Smooth muscle cell (in vitro differentiated cells): ENCODE results near the gene ST6GALNAC4. TPM values are rescaled to one million over a fixed set of nuclear protein-coding genes. Genes with fewer than 3 reads are reported as not detected.

Experiments
- DNase-seq: peaks from one replicate; lab custom pipeline; 2025; ENCODE audit not compliant: unreplicated experiment; lab: John Stamatoyannopoulos, UW
- H2AFZ ChIP-seq: fragments of 200-600 bp; sonication (generic); 2 replicates; pipeline ENCODE4 v1.6.0; 2016; ENCODE audit warnings: antibody characterized with exemption, low read depth, mild to moderate bottlenecking
- H3F3A ChIP-seq: fragments of 200-600 bp; sonication (generic); 2 replicates; pipeline ENCODE4 v1.6.0; 2017; ENCODE audit warnings: antibody characterized with exemption, low read depth
- H3K27ac ChIP-seq: fragments of 200-600 bp; sonication (generic); 2 replicates; pipeline ENCODE4 v1.5.1; 2016; ENCODE audit warnings: low read depth, mild to moderate bottlenecking
- H3K27me3 ChIP-seq: fragments of 200-600 bp; sonication (generic); 2 replicates; pipeline ENCODE4 v1.6.1; 2016; ENCODE audit warnings: low read depth, mild to moderate bottlenecking
- H3K36me3 ChIP-seq: fragments of 200-600 bp; sonication (generic); 2 replicates; pipeline ENCODE4 v1.5.1; 2016; ENCODE audit warnings: low read depth
- H3K4me1 ChIP-seq: fragments of 200-600 bp; sonication (generic); 2 replicates; pipeline ENCODE4 v1.5.1; 2016; ENCODE audit warnings: low read depth
- H3K4me2 ChIP-seq: fragments of 200-600 bp; sonication (generic); 2 replicates; pipeline ENCODE4 v1.6.0; 2016; ENCODE audit warnings: mild to moderate bottlenecking
- H3K4me3 ChIP-seq: fragments of 200-600 bp; sonication (generic); 2 replicates; pipeline ENCODE4 v1.5.1; 2016; ENCODE audit warnings: mild to moderate bottlenecking
- H3K79me2 ChIP-seq: fragments of 200-600 bp; sonication (generic); 2 replicates; pipeline ENCODE4 v1.6.0; 2016; ENCODE audit warnings: low read depth, mild to moderate bottlenecking
- H3K9ac ChIP-seq: fragments of 200-600 bp; sonication (generic); 2 replicates; pipeline ENCODE4 v1.6.0; 2016; ENCODE audit warnings: low read depth
- H3K9me3 ChIP-seq: fragments of 200-600 bp; sonication (generic); replicated peaks from 2 replicates; pipeline ENCODE4 v1.5.1; 2016; ENCODE audit warnings: low read depth
- H4K20me1 ChIP-seq: fragments of 200-600 bp; sonication (generic); 2 replicates; pipeline ENCODE4 v1.6.0; 2016; ENCODE audit warnings: low read depth
- WGBS: methylation state at CpG from one replicate; pipeline ENCODE4 v1.1.7; 2016; ENCODE audit warnings: low lambda C conversion rate; 5-methylcytosine and 5-hydroxymethylcytosine counted together
- polyA plus RNA-seq: library from polyadenylated mRNA; unstranded; fragments of >200 nt; fragmentation: Nextera tagmentation; extraction: Ambion mirVana; gene quantifications from 2 replicates; pipeline ENCODE4 v1.2.1, GENCODE V29; 2016
- total RNA-seq: library from RNA; depleted of rRNA; stranded (reverse); fragments of >200 nt; gene quantifications from 2 replicates; pipeline ENCODE4 v1.2.3, GENCODE V29; 2014
- TF ChIP-seq, protein P1 (sequence below): fragments of 200-600 bp; sonication (generic); IDR thresholded peaks from 2 replicates; pipeline ENCODE4 v1.5.1; 2017; ENCODE audit warnings: borderline replicate concordance, mild to moderate bottlenecking, antibody characterized with exemption; ENCODE audit not compliant: insufficient read depth, poor library complexity, severe bottlenecking

ST6GALNAC4 gene, protein sequence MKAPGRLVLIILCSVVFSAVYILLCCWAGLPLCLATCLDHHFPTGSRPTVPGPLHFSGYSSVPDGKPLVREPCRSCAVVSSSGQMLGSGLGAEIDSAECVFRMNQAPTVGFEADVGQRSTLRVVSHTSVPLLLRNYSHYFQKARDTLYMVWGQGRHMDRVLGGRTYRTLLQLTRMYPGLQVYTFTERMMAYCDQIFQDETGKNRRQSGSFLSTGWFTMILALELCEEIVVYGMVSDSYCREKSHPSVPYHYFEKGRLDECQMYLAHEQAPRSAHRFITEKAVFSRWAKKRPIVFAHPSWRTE
- 5.3 and 22.5 TPM in 2 replicates for total RNA-seq
- polyA plus RNA-seq, result 12.1 and 13.6 TPM in 2 replicates

DNA sequence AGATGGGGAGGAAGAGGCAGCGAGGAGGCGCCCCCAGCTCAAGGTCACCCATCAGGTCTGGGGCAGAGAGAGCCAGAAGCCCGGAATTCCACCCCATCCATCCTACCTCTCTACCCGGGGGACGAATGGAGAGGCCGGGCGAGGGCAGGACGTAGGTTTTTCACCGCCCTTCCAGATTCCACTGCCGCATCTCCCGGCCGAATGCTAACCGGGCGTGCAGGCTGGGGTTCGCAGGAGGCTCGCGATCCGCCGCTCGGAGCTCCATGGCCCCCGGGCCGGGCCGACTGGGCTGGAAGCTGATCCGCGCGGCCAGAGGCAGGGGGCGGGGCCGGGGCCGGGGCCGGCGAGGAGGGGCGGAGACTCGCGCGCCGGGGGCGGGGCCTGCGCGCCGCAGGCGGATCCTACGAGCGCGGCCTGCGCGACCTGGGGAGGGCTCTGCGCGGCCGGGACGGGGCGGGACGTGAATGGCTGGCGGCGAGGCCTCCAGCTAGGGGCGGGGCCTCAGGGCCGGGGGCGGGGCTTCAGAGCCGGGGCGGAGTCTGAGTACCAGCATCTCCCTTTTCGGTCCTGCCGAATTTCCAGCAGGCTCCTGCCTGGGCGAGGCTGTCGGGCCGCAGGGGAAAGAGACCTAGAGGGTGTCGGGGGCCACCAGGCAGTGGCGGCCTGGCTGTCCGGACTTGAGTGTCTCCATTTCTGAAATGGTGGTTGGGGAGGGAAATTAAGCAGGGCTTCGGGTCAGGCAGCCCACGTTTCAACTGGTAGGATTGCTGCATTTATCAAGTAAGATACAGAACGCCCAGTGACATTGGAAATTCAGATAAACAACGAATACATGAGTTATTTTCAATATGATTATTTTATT lies at the start of gene ST6GALNAC4:
Gene ST6GALNAC4 (minus strand): TSS at position 322 of the 862 bp plus-strand sequence. CDS start 622 bp downstream, outside the sequence.
- Histone ChIP-seq H3K79me2 (no peaks in the 10 kb centered on the region), H3K9me3 (no peaks in the 10 kb centered on the region), H4K20me1 (no peaks in the 10 kb centered on the region), H3K9ac (no peak within 1 kb of the TSS), H2AFZ (peak within 1 kb of the TSS; percentile 79), H3K27me3 (no peaks in the 10 kb centered on the region), H3K4me1 (peaks cover 4% of the 10 kb centered on the region), H3K4me2 (peak within 1 kb of the TSS; percentile 89), H3F3A (peaks cover 11% of the 10 kb centered on the region), H3K27ac (no peak within 1 kb of the TSS), H3K4me3 (peak within 1 kb of the TSS; percentile 61), H3K36me3 (no peaks in the 10 kb centered on the region)
- TF ChIP-seq, protein P1, sequence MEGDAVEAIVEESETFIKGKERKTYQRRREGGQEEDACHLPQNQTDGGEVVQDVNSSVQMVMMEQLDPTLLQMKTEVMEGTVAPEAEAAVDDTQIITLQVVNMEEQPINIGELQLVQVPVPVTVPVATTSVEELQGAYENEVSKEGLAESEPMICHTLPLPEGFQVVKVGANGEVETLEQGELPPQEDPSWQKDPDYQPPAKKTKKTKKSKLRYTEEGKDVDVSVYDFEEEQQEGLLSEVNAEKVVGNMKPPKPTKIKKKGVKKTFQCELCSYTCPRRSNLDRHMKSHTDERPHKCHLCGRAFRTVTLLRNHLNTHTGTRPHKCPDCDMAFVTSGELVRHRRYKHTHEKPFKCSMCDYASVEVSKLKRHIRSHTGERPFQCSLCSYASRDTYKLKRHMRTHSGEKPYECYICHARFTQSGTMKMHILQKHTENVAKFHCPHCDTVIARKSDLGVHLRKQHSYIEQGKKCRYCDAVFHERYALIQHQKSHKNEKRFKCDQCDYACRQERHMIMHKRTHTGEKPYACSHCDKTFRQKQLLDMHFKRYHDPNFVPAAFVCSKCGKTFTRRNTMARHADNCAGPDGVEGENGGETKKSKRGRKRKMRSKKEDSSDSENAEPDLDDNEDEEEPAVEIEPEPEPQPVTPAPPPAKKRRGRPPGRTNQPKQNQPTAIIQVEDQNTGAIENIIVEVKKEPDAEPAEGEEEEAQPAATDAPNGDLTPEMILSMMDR, result no peak
- peak; percentile 95 for DNase-seq
- 8% methylated on average over 41 of the region's 71 CpGs for WGBS

DNA sequence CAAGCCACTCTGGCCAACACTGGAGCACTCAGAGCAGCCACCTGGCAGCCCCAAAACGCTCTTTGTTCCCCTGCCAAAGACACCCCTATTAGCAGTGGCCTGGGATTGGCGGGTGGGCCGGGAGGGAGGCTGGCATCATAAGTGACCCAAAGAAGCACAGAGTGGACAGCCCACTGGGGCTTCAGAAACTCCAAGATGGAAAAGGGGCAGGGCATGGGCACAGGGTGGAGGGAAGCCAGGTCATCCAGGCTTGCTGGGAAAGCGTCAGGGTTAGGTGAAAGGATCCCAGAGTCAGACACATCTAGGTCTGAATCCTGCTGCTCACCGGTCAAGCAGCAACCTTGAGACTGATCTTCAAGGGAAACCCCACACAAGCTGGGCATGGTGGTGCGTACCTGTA lies 49.1 kb upstream of the ST6GALNAC4 start:
- DNase-seq, result no peak
- Histone ChIP-seq H2AFZ (no peak overlapping the region), H3K9ac (peak overlapping the region; percentile 75), H3K27me3 (no peaks in the 10 kb centered on the region), H3K36me3 (no peaks in the 10 kb centered on the region), H3K4me1 (peaks cover 20% of the 10 kb centered on the region), H3K27ac (peak overlapping the region; percentile 98), H4K20me1 (peaks cover 9% of the 10 kb centered on the region), H3K4me3 (no peak overlapping the region), H3K4me2 (peak overlapping the region; percentile 5), H3K79me2 (peaks cover 73% of the 10 kb centered on the region), H3F3A (peaks cover 23% of the 10 kb centered on the region), H3K9me3 (no peaks in the 10 kb centered on the region)
- TF ChIP-seq, protein P1, result no peak
- WGBS, result 82% methylated on average over 6 of the region's 6 CpGs

DNA sequence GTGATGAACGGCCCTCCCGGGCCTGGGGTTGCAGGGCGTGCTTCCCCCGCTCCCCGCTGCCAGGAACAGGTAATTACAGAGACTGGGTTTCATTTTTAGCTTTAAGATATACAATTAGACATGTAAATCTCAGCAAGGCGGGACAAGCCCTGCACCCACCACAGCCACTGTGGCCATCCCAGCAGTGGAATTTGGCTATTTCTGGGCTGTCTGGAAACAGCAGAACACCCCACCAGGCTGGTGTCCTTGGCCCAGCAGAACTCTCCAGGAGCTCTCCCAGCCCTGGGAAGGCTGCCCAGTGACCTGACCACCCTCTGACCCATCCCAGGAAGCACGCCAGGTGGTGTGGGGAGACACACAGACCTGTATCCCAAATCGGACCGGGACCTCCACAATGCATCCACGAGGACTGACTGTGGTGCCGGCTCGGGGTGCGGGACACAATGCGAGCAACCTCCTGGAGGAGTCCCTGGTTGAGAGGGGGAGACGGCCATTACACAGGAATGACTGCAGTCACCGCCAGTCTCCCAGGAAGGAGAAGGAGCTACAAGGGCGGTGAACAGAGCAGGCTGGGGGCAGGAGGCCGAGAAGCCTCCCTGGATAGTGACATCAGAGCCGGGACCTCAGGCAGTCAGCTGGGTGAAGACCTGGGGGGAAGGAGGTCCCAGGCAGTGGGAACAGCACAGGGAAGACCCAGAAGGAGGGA lies 46.7 kb upstream of the ST6GALNAC4 start:
- Histone ChIP-seq H3K9ac (no peak overlapping the region), H3K4me3 (no peak overlapping the region), H3F3A (peaks cover 16% of the 10 kb centered on the region), H2AFZ (no peak overlapping the region), H3K4me2 (peak overlapping the region; percentile 40), H3K27me3 (no peaks in the 10 kb centered on the region), H3K4me1 (peaks cover 28% of the 10 kb centered on the region), H3K36me3 (no peaks in the 10 kb centered on the region), H3K9me3 (no peaks in the 10 kb centered on the region), H3K79me2 (peaks cover 84% of the 10 kb centered on the region), H4K20me1 (no peaks in the 10 kb centered on the region), H3K27ac (peak overlapping the region; percentile 98)
- TF ChIP-seq, protein P1, result no peak
- WGBS, result 90% methylated on average over 19 of the region's 19 CpGs
- DNase-seq, result no peak
